Measurements from ENCODE around the gene SIRPB2.

SIRPB2 gene

GRCh38 chr20:1491281-1491840 is at the start of gene SIRPB2:
Gene SIRPB2 (minus strand): TSS chr20:1491420. CDS start chr20:1491359, 61 bp downstream.
- no peak for DNase-seq

DNA sequence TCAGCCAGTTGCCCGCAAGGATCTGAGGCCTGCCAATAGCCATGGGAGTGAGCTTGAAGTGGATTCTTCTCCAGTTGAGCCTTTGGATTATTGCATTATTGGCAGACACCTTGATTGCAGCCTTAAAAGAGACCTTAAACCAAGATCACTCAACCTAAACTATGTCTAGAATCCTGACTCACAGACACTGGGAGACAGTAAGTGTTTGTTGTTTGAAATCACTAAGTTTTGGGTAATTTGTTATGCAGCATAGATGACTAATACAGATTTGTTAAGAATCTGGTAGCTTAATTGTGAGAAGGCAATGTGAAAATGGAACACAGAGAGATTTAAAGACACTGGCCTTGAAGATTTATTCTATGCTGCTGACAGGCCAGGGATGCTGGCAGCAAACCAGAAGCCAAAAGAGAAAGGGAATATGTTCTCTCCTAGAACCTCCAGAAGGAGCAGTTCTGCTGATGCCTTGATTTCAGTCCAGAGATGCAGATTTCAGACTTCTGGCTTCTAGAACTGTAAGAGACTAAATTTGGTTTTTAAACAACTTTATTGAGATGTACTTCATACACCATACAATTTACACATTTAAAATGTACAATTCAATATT is 48.7 kb upstream of the SIRPB2 start:
- no peak for DNase-seq

DNA sequence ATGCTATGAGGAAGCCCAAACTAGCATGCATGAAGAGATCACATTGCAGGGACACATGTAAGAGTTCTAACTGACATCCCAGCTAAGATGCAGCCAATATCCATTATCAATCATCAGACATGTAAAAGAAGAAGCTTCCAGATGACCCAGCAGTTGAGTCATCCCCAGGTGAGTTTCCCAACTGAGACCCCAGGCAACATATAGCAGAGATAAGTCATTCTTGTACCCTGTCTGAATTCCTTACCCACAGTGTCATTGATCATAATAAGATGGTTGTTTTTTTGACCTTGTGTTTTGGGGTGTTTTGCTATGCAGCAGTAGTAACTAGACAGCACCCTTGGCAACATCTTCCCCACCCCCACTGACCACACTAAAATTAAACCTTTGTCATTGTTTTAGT is 47.4 kb upstream of the SIRPB2 start:
- no peak for DNase-seq

DNA sequence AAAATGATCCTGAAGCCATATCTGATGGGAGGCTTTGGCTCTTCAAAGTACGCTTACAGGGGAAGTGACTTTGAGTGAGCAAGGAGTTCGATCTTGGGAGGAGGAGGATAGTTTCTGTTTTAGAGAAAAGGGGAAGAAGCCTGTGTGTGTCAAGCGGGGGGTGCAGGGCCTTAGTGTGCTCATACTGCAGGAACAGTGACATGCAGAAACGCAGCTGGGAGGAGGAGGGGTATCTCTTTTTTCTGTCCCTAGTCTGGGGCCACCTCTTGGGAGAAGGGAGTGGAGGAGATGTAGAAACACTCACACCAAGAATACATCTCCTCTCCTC is 46.5 kb upstream of the SIRPB2 start:
- no peak for DNase-seq

DNA sequence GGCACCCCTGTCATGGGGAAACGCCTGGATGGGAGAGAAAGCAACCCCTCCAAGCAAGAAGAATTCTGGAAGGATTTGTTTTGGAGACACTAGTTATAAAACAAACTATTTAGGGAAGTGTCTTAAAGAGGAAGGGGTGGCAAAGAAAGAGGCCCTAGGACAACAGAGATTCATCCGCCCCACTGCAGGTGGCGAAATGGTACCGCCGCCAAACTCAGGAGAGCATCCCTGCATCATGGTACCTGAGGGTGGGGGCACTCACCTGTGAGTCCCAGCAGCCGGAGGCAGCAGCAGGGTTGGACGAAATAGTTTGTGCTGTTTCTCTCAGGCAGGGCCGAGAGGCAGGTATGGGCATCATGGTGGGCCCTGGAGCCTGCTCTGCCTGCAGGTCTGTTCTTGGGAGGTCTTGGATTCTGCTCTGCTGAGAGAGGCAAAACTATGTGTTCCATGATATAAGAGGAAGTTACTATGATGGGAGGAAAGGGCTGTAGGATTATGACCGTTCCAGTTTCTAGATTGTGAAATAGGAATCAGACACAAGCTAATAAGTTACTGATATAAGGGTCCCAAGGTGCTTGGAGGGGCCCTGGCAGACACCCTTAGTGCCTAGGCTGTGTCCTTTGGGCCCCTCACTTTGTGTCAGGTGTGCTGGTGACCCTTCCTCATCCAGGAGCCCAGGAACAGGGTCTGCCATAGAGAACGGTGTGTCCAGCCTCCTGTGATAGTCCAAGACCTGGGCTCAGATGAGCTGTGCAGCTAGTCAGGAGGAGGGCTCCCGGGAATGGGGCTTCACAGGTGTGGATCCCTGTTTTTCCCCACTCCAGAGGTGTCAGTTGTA is 45.9 kb upstream of the SIRPB2 start:
- no peak for DNase-seq

DNA sequence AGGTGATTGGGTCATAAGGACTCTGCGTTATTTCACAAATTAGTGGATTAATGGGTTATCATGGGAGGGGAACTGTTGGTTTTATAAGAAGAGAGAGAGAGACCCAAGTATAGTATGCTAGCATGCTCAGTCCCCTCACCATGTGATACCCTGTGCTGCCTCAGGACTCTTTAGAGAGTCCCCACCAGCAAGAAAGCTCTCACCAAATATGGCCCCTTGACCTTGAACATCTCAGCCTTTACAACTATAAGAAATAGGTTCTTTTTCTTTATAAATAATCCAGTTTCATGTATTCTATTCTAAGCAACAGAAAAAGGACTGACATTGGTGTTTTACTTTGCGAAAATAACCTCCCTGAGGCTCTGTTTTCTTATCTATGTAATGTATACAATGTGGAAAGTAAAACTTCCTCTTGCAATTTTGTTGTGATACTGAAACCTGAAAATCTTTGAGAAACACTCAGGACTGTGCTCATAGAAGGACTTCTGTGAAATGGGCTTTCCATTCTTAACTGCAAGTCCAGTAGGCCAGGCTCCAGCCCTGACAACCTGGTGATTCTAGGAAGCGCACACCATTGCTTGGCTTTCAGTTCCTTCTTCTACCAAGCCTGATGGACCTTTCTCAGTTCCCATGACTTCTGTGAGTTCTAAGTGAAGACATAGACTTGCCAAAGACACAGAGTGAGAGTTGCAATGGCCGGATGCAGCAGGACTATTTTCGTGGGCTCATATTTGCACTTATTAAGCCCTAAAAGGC is 44.4 kb upstream of the SIRPB2 start:
- DNase-seq = no peak

DNA sequence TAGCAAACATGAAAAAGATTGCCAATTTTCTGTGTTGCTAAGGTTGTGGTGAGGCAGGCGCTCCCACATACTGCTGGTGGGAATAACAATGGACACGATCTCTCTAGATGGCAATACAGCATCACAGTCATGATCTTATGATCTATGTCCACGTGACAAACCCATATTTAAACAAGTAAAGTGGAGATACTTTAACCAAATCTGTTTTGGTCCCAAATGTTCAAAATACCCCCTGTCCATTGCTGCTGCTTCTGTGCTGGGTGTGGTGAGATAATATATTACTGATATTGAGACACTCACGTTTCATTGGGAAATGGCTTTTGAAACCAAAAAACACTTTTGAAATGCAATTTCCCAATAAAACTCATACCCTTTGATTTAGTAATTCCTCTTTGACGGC is 43.3 kb upstream of the SIRPB2 start:
- DNase-seq = no peak

DNA sequence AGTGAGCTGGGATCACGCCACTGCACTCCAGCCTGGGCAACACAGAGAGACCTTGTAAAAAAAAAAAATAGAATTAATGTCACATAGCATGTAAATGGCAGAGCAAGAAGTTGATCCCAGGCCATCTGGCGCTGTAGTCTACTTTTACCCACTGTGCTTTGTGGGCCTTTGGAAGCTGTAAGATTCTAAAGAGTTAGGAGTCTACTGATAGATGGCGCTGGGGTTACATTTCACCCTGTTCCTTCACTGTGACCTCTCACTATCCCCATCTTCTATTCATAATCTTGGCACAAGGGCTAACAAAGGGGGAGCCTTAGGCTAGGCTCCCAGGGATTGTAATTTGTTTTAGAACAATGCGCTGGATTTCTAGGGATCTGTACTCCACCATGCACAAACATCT is 41.8 kb upstream of the SIRPB2 start:
- no peak for DNase-seq

DNA sequence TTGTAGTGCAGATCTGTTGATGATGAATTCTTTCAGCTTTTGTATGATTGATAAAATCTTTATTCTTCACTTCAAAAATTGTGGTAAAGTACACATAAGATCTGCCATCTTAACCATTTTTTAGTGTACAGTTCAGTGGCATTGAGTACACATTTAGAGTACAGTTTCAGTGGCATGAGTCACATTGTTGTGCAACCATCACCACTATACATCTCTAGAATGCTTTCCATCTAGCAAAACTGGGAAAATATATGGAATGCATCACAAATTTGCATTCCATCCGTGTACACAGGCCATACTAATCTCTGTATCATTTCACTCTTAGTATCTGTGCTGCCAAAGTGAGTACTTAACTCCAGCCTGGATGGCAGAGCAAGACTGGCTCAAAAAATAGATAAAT is 37.6 kb upstream of the SIRPB2 start:
- no peak for DNase-seq

DNA sequence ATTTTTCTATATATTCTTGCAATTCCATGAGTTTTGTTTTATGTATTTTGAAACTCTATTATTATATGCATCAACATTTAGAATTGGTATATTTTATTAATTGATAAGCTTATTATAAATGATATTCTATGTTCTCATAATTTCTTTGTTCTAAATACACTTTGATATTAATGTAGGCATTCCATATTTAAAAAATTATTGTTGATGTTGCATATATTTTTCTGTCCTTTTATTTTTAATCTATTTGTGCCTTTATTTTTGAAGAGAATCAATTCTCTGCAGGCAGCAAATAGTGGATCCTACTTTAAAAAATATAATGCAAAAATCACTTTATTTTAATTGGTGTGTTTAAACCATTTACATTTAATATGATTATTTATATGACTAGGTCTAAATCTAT is 36.7 kb upstream of the SIRPB2 start:
- no peak for DNase-seq

GRCh38 chr20:1526896-1527295 is 35.7 kb upstream of the SIRPB2 start:
- DNase-seq = no peak

DNA sequence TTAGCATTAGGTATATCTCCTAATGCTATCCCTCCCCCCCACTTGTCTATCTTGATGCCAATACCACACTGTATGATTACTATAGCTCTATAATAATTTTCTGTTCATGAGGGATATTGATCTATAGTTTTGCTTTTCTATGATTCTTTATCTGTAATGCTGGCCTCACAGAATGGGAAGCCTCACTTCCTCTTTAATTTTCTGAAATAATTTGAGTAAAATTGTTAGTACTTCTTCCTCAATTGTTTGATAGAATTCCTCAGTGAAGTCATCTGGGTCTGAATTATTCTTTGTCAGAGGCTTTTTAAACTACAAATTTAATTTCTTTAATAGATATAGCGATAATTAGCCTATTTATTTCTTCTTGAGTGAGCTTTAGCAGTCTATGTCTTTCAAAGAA is 35.1 kb upstream of the SIRPB2 start:
- DNase-seq = no peak

DNA sequence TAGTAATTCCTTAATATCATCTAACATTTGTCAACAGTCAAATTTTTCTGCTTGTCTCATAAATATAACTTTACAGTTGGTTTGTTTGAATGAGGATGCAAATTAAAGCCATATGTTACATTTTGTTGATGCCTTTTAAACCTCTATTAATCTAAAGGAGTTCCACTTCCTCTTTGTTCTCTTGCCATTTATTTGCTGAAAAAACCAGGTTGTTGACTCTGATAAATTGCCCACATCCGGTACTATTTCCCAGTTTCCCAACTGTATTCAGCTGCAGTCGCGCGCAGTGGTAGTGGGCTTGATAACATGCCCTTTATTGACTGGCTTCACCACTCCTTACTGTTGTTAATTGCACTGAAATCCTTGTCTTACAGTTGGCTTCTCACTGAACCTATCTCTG is 32.8 kb upstream of the SIRPB2 start:
- DNase-seq = no peak

DNA sequence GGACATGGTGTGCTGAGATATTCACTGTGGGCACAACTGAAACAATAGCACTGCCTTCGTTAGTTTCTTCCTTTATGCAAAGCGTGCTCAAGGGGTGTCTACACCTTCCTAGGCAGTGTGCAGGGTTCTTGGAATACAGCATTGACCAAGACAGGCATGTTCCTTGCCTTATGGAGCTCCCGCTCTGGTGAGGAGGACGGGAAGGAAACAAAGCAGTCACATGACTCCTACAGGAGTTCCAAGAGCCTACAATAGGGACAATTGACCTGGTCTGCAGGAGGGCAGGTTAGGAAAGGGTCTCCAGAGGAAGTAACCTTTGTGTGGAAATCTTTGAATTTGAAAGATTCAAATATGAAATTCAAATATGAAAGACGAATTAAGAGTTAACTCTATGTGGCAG is 25.8 kb upstream of the SIRPB2 start:
- no peak for DNase-seq

DNA sequence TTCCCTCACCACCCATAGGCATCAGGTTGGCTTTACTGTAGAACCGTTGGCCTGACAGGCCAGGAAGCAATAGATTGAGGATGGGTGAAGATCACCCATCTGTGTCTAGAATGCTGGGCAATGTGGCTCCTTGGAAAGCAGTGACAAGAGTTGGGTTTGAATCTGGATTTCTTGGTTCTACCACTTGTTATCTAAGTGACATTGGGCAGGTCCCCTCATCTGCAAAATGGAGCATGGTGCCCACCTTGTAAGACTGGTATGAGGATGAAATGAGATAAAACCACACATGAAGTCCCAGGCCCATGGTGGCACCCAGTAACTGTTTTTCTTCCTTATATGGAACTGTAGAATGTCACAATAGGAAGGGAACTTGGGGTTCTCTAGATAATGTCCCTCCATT is 22.6 kb upstream of the SIRPB2 start:
- DNase-seq = no peak

- DNase-seq = peak; percentile 22
Observed at GRCh38 chr20:1509237-1509636, 18.0 kb upstream of the SIRPB2 start.

DNA sequence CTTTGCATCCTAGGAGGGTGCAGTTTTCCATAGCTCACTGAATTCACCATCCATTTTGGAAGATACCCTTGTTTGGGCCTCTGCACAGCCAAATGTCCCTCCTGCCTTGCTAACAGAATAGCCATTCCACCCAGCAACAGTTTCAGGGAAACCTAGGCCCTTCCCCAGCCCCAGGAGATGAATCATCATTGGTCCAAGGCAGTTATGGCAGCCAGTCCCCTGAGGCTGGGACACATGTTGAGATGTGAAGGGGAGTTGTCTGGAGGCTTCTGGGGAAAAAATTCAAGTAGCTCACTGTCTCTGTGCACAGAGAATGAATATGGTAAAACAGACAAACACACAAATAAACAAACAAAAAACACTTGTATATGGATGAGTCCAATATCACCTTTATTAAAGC is 17.4 kb upstream of the SIRPB2 start:
- DNase-seq = no peak

DNA sequence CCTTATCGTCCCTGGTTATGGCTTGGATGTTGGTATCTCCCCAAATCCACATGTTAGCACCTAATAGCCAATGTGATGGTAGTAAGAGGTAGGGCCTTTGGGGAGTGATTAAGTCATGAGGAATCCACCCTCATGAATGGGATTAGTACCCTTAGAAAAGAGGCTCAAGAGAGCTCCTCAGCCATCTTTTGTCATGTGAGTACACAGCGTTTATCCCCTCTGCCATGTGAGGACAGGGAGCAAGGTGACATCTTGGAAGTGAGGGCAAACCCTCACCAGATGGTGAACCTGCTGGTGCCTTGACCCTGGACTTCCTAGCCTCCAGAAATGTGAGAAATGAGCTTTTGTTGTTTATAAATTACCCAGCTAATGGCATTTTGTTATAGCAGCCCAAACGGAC is 16.1 kb upstream of the SIRPB2 start:
- DNase-seq = no peak

GRCh38 chr20:1505871-1506270 is 14.7 kb upstream of the SIRPB2 start:
- no peak for DNase-seq

DNA sequence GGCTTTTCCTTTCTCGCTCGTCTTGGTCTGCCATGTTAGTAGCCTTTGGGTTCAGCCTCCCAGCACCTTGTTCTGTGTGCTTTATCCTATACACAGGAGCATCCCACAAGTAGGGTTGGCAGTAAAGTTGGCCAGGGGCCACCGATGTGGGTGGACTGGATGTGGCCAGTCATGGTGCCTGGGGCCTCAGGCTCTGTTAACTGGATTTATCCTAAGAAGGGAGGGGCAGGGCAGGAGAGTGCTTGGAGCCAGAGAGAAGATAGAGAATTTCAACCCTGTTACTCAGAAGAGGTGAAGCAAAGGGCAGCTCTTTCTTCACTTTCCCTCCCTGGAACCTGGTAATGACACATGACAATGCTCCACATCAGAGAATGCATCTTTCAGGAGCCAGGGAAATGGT is 14.1 kb upstream of the SIRPB2 start:
- DNase-seq = no peak

GRCh38 chr20:1503564-1504227 is 12.5 kb upstream of the SIRPB2 start:
- peak; percentile 72 for DNase-seq

GRCh38 chr20:1500496-1500895 is 9.3 kb upstream of the SIRPB2 start:
- no peak for DNase-seq
